GM18907 (cell line): ENCODE measurements around the gene ZNF180.
"Not testable (repeated sequence)": the region's sequence is repeated elsewhere in the genome, so short reads cannot be mapped to it uniquely, and the experiment has no call there.

Experiments
- ATAC-seq: cut with Tn5 transposase; IDR thresholded peaks from one replicate; pipeline ENCODE4 v1.9.1; 2021; ENCODE audit warnings: mild to moderate bottlenecking, moderate library complexity; ENCODE audit not compliant: unreplicated experiment

ZNF180 gene

DNA sequence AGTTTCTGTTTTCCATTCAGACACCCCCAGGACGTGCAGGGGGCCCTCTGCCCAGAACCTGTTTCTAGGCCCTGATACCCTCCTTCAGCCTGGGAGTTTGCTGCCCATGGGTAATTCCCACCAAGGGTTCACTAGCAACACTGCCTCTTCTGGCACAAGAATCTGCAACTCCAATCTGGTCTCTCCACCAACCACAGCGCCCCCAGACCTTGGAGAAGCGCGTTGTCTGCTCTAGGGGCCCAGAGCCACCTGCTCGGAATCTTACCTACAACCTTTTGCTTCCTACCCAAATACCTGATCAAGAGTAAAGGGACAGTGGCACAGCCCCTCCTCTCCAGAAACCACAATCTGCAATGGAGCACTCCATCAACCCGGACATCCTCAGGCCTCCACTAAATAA lies 763 bp downstream of the ZNF180 start:
- no peak for ATAC-seq

DNA sequence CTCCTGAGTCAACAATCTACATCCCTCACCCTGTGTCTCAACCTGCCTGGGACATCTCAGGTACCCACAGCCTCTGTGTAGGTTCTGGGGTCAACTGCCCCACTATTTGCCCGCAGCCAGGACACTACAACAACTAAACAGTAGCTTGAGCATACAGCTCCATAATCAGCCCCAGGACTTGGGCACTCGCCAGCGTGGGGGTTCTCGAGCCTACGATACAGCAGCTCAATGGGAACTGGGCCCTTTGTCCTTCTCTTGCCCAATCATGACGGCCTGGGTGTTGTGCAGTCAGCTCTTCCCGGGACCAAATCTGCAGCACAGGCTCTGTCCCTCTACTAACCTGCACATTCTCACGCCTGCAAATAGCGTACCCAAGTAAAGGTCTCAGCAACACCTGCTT lies 1.3 kb downstream of the ZNF180 start:
- ATAC-seq: no peak

DNA sequence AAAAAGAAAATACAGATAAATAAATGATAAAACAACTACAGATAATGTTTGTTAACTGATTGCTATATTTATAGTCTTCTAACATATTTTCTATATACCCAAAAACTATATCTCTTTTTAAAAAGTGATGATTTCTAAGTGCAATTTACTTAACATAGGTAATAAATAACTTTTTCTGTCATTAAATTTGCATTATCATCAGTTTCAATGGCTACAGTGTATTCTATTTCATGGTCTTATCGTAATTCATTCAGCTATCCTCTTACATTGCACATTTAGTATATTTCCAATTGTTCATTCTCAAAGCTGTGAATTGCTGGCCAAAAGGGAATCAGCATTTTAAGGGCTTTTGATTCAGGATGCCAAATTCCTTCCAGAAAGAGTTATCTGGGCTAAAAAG lies 3.6 kb downstream of the ZNF180 start:
- ATAC-seq: no peak

DNA sequence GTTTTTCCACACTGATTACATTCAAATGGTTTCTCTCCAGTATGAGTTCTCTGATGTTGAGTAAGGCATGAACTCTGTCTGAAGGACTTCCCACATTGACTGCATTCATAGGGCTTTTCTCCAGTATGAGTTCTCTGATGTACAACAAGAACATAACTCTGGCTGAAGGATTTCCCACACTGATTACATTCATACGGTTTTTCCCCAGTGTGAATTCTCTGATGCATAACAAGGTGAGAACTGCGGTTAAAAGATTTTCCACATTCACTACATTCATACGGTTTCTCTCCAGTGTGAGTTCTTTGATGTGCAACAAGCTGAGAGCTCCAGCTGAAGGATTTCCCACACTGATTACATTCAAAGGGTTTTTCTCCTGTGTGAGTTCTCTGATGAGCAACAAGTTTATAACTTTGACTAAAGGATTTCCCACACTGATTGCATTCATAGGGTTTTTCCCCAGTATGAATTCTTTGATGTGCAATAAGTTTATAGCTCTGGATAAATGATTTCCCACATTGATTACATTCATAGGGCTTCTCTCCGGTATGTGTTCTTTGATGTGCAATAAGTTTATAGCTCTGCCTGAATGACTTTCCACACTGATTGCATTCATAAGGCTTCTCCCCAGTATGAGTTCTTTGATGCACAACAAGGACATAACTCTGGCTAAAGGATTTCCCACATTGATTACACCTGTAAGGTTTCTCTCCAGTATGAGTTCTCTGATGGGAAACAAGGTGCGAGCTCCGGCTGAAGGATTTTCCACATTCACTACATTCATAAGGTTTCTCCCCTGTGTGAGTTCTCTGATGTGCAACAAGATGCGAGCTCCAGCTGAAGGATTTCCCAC lies 23.5 kb downstream of the ZNF180 start:
- ATAC-seq: no peak

DNA sequence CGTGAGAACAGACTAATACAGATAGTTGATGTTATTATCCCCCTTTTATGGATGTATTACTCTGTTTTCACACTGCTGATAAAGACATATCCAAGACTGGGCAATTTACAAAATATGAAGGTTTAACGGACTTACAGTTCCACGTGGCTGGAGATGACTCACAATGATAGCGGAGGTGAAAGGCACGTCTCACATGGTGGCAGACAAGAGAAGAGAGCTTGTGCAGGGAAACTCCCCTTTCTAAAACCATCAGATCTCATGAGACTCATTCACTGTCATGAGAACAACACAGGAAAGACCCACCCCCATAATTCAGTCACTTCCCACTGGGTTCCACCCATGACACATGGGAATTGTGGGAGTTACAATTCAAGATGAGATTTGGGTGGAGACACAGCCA lies 31.6 kb downstream of the ZNF180 start:
- ATAC-seq: not testable (repeated sequence)

DNA sequence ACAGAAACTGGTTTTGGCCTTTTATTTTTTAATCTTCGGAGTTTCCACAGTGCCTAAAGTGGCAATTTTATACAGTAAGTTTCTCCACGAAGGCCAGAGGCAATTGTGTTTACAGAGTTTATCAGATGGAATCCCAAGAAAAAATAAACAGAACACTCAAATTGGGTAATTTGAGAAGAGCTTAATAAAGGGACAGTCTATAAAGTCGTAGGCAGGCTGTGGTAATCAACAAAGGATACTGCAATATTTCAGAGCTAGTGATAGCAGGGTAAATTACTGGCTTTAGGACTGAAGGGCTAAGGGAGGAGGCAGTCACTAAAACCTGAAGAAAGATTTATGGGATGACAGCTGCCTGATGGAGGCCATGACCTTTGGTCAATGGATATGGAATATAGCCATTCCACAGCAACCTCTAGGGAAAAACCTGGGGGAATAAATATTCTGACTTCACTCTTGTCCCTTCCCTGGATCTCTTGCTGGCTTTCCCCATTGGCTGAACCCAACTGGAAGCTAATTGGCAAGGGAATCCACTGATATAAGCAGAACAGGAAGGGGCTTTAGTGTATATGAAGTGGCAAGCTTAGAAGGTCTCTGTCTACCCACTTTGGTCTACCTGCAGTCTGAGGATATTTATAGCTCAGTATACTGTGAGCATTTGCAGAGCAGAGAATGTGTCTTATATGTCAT lies 37.6 kb downstream of the ZNF180 start:
- ATAC-seq: not testable (repeated sequence)

DNA sequence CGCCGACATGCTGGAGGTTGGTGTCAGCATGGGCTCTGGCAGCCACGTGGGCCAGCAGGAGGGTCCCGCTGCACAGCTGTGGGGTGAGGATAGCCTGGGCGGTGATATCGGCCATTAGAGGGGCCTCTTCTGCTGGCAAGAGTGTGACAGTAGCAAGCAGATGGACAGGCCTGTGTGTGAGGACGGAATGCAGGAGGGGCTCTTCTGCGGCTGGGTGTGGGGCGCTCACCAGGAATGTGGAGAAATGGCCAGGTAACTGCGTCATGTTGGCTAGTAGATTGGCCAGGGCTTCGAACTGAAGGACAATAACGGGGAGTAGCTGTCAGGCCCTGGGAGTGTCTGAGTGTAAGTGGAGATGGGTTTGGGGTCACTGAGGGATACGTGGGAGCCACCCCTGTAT lies 44.3 kb downstream of the ZNF180 start:
- ATAC-seq: not testable (repeated sequence)

DNA sequence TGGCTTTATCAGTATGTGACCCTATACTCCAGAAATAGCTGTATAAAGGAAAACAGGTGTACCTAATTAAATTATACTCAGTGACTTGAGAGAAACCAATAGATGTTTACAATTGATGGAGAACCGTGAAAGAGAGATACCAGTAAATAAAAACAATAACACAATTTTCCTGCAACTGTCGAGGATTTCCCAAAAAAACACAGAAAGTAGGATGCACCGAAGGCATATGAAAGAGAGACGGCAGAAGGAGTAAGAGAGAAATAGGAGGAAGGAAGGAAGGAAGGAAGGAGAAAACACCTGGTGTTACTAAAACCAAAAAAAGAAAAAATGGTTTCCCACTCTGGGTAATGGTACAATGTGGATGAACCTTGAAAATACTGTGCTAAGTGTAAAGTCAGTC lies 45.2 kb downstream of the ZNF180 start:
- ATAC-seq: no peak

DNA sequence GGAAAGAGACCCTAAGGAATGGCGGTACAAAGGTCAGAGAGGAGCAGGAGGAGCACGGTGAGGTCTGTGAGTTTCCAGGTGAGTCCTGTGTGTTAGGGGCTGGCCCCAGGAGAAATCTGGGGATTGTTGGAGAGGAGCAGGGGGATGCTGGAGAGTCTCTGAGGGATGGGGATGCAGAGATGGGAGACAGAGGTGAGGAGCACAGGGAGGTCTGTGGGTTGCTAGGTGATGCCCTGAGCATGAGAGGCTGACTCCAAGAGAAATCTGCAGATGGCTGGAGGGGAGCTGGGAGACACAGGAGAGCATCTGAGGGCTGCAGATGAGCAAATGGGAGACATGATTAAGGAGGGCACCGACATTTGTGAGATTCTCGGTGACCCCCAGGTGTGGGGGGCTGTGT lies 48.0 kb downstream of the ZNF180 start:
- no peak for ATAC-seq

DNA sequence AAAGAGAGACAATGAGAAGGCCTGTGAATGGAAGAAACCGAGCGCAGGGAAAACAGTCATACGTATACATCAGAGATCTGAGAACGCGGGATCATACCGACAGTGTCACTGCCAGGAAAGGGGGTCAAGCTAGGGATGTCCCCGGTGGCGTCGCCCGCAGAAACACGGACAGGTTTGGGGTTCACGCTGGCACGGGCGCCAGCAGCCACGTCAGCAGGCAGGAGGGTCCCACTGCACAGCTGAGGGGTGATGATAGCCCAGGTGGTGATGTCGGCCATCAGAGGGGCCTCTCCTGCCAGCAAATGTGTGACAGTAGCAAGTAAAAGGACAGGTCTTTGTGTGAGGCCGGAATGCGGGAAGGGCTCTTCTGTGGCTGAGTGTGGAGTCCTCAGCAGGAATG lies 48.6 kb downstream of the ZNF180 start:
- ATAC-seq: no peak

DNA sequence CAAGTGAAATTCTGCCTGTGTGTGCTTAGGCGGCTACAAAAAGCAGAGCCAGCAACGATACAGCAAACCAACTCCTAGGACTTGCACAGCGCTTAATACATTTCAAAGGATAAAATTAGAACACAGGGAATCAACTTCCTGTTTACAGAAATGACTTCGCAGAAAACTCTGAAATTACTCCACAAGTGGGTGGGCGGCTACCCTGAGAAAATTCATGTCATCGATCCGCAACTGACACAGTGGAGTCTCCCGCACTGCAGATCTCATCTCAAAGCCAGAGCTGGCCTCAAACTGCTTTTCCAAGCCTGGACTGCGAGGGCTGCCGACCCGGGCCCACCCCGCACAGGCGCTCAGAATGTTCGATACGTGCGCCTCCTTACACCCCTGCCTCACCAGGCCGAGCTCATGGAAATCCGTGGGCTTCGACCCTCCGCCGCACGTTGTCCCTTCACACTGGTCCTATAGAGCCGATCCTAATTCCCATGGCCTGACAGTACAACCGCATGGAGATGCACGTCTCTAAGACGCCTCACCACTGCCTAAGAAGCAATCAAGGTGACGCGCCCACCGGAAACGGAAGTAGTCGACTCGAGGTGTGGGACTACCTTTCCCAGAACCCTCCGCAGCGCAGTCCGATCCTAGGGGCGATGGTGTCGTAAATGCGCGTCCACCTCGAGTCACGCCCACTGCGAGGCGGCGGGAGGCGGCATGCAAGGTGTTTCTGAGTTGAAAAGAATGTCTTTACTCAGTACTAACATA lies 52.2 kb downstream of the ZNF180 start, which contains the start of gene ZNF229:
Gene ZNF229, minus strand, starts transcription at position 557 of the 759 bp plus-strand sequence. CDS start 5,625 bp downstream, outside the sequence.
- ATAC-seq: no peak

DNA sequence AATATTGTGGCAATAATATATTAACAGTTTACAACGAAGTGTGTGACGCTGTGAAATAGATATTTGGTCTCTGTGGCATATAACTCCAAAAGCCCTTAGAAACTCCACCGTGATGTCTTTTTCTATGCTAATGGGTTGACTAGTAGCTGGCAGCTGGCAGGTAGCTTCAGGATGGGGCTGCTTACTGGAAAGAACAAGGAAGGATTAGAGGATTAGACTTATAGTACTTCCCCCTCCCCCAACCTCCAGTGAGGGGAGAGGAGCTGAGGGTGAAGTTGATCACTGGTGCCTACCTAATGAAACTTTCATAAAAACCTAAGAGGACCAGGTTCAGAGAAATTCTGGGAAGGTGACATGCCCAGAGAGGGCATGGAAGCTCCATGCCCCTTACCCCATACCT lies 61.9 kb downstream of the ZNF180 start:
- ATAC-seq: no peak

DNA sequence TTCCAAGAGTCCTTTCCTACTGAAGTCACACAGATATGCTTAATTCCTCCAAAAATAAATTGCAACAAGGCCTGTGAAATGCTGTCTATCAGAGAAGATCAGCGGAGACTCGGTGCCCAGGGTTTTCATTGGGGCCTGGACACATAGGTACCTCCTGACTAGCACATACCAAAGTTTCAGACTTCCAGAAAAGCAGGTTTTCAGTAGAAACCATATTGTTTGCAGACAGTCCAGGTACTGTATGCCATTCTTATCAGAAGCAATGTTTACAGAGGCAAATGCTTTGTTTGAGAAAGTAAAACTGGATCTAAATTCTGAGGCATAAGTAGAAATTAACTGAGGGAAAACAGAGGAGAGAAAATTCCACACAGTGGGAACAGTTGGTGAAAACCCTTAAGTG lies 64.9 kb downstream of the ZNF180 start:
- no peak for ATAC-seq

DNA sequence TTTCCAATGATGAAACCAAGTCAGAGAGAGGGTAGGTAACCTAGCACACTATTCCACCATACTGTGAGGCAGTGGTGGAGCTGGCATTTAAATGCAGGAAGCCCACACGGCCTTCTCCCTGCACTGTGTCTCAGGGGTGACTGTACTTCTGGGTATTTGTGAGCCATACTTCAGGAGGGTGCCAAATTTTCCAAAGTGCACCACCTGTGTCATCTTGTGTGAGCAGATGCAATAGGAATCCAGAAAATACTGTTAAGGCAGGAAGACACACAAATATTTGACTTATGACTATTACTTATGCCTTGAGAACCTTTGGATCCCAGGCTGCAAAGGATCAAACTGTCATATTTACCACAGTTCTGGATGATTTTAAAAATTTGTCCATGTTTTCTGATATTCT lies 69.4 kb downstream of the ZNF180 start:
- ATAC-seq: no peak
